Stimulated activated CD4-positive, alpha-beta T cell treated with anti-CD3 and anti-CD28 coated beads, Interleukin-12 subunit alpha, Interleukin-12 subunit beta, amount 100 ng/mL, for 24 hours (primary cell): ENCODE data around the gene CDYL.
"Not testable (repeated sequence)": the region's sequence is repeated elsewhere in the genome, so short reads cannot be mapped to it uniquely, and the experiment has no call there.

Source experiments
- DNase-seq, 2 experiments: peaks; one replicate each; pipeline ENCODE4 v3.0.0-alpha.2; 2020; ENCODE audit warnings: low read depth in 2 of 2

Gene CDYL

GRCh38 chr6:4844108-4844507 lies 67.9 kb downstream of the CDYL start:
- no peak for DNase-seq

GRCh38 chr6:4846387-4846786 lies 70.2 kb downstream of the CDYL start:
- DNase-seq, result no peak

GRCh38 chr6:4848382-4849068 lies 72.3 kb downstream of the CDYL start:
- no peak for DNase-seq

GRCh38 chr6:4849226-4850022 lies 73.2 kb downstream of the CDYL start:
- DNase-seq, result no peak

GRCh38 chr6:4851035-4851434 lies 74.8 kb downstream of the CDYL start:
- DNase-seq, result no peak

- not testable (repeated sequence) for DNase-seq
Observed at GRCh38 chr6:4852186-4852585, 76.0 kb downstream of the CDYL start.

GRCh38 chr6:4852938-4853337 lies 76.7 kb downstream of the CDYL start:
- no peak for DNase-seq

- DNase-seq, result no peak
Observed at GRCh38 chr6:4853349-4853748, 77.1 kb downstream of the CDYL start.

- no peak for DNase-seq
Observed at GRCh38 chr6:4853782-4854511, 77.7 kb downstream of the CDYL start.

GRCh38 chr6:4856785-4857184 lies 80.6 kb downstream of the CDYL start:
- DNase-seq, result no peak

- no peak for DNase-seq
Observed at GRCh38 chr6:4858194-4859015, 82.2 kb downstream of the CDYL start.

GRCh38 chr6:4860387-4860786 lies 84.2 kb downstream of the CDYL start:
- DNase-seq, result no peak

GRCh38 chr6:4861564-4861963 lies 85.4 kb downstream of the CDYL start:
- no peak for DNase-seq

- DNase-seq, result no peak
Observed at GRCh38 chr6:4864519-4864918, 88.3 kb downstream of the CDYL start.

GRCh38 chr6:4865006-4865405 lies 88.8 kb downstream of the CDYL start:
- not testable (repeated sequence) for DNase-seq

GRCh38 chr6:4870821-4871494 lies 94.8 kb downstream of the CDYL start:
- DNase-seq, result no peak

GRCh38 chr6:4871825-4872224 lies 95.6 kb downstream of the CDYL start:
- no peak for DNase-seq

GRCh38 chr6:4872841-4873240 lies 96.6 kb downstream of the CDYL start:
- no peak for DNase-seq

GRCh38 chr6:4873928-4874327 lies 97.7 kb downstream of the CDYL start:
- DNase-seq, result no peak

- no peak for DNase-seq
Observed at GRCh38 chr6:4879741-4880275, 103.6 kb downstream of the CDYL start.

- no peak for DNase-seq
Observed at GRCh38 chr6:4880363-4880762, 104.2 kb downstream of the CDYL start.
